AG09309 (cell line): ENCODE data around the gene METTL1.

Experiments used
- DNase-seq: peaks from one replicate; pipeline ENCODE4 v3.0.0-alpha.2; 2010; ENCODE audit warnings: low read depth
- H3K4me3 ChIP-seq: 2 replicates; pipeline ENCODE4 v1.5.1; 2011; ENCODE audit warnings: mild to moderate bottlenecking, low read depth, low read length, moderate library complexity; ENCODE audit not compliant: control insufficient read depth
- TF ChIP-seq, protein P1 (sequence below): IDR thresholded peaks from 2 replicates; pipeline ENCODE4 v1.5.1; 2011; ENCODE audit warnings: mild to moderate bottlenecking, low read depth, low read length, inconsistent platforms; ENCODE audit not compliant: insufficient read depth, control insufficient read depth; ENCODE audit errors: missing control alignments

The METTL1 gene

DNA sequence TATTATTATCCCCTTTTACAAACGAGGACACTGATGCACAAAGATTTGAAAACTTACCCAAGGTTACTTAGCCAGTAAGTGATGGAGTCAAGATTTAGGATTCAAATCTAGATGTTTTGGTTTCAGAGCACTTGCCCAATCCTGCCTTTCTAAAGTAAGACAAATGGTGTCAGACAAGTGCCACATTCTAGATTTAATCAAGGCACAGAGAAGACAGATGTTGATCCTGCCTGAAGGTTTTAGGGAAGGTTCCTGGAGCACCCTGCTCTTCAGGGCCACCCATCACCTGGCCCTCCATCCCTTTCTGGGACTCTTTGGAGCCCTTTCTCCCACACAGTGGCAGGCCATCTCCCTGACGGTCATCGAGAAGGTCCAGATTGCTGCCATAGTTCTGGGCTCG, 14.1 kb downstream of the METTL1 start:
- TF ChIP-seq, protein P1, sequence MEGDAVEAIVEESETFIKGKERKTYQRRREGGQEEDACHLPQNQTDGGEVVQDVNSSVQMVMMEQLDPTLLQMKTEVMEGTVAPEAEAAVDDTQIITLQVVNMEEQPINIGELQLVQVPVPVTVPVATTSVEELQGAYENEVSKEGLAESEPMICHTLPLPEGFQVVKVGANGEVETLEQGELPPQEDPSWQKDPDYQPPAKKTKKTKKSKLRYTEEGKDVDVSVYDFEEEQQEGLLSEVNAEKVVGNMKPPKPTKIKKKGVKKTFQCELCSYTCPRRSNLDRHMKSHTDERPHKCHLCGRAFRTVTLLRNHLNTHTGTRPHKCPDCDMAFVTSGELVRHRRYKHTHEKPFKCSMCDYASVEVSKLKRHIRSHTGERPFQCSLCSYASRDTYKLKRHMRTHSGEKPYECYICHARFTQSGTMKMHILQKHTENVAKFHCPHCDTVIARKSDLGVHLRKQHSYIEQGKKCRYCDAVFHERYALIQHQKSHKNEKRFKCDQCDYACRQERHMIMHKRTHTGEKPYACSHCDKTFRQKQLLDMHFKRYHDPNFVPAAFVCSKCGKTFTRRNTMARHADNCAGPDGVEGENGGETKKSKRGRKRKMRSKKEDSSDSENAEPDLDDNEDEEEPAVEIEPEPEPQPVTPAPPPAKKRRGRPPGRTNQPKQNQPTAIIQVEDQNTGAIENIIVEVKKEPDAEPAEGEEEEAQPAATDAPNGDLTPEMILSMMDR: no peak
- no peak for DNase-seq
- H3K4me3 ChIP-seq: no peak overlapping the region

DNA sequence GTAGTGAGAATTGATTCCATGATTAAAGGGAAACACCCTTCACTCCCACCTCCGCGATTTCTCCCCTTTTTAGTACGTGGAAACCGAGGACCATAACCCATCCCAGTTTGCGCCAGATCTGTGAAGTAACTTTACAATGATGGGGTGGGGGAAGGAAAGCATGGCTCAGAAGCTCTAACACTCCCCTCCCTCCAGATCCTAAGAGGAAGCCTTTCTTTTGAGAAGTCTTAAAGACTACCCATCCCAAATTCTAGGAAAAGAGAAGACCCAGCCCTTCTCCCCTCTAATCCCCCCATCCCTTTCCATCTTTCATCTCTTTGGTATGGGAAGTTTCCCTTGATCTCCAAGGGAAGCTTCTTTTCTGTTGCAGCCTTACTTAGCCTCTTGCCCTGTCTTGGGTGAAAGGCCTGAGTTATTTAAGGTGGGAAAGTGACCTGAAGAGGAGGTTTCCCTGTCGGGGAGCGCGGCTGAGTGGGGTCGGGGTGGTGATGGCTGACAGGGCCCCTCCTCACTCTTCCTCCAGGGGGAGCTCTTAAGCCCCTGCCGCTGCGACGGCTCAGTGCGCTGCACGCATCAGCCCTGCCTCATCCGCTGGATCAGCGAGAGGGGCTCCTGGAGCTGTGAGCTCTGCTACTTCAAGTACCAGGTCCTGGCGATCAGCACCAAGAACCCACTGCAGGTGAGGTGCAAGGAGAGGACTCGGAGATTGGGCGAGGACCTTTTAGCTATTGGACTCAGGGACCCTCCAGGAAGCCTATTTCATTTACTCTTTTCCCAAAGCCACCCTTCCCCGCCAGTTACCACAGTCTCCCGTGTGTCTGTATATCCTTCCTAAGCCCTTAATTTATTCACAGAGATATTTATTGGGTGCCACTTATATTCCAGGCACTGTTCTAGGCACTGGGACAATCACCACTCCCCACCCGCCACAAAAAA, 15.2 kb downstream of the METTL1 start:
- no peak overlapping the region for H3K4me3 ChIP-seq
- TF ChIP-seq, protein P1: peak; percentile 36
- DNase-seq: no peak

DNA sequence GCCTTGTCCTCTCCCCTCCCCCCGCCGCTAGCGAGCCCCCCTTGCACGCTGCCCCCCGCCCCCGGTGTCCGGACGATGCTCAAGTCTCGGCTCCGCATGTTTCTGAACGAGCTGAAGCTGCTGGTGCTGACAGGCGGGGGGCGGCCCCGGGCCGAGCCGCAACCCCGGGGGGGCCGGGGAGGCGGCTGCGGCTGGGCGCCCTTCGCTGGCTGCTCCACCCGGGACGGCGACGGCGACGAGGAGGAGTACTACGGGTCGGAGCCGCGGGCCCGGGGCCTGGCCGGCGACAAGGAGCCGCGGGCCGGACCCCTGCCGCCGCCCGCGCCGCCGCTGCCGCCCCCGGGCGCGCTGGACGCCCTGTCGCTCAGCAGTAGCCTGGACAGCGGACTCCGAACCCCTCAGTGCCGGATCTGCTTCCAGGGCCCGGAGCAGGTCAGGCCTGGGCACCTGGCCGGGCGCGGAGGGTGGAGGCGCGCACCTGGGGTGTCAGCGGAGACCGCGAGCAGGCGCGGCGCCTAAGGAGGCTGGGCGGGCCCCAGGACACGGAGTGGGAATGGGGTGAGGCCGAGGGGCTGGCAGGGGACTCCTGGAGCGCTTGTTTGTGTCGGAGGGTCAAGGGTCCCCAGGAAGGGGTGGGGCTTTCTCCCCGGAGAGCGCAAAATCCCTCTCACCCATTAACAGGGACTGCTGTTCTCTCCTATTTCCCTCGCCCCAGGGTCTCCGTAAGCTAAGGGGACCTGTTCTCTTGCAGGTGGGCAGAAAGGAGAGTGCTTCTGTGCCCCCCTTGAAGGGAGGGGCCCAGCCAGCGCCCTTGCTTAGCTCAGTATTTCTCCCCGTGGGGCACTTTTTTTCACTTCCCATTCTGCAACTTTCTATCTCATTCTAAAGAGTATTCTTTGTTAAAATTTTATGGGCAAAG, 16.2 kb downstream of the METTL1 start:
- no peak for DNase-seq
- TF ChIP-seq, protein P1: no peak
- peak overlapping the region; percentile 47 for H3K4me3 ChIP-seq

- peak overlapping the region; percentile 47 for H3K4me3 ChIP-seq
- TF ChIP-seq, protein P1: no peak
- no peak for DNase-seq
These were observed 16.8 kb downstream of the METTL1 start for GRCh38 chr12:57755194-57755453.

DNA sequence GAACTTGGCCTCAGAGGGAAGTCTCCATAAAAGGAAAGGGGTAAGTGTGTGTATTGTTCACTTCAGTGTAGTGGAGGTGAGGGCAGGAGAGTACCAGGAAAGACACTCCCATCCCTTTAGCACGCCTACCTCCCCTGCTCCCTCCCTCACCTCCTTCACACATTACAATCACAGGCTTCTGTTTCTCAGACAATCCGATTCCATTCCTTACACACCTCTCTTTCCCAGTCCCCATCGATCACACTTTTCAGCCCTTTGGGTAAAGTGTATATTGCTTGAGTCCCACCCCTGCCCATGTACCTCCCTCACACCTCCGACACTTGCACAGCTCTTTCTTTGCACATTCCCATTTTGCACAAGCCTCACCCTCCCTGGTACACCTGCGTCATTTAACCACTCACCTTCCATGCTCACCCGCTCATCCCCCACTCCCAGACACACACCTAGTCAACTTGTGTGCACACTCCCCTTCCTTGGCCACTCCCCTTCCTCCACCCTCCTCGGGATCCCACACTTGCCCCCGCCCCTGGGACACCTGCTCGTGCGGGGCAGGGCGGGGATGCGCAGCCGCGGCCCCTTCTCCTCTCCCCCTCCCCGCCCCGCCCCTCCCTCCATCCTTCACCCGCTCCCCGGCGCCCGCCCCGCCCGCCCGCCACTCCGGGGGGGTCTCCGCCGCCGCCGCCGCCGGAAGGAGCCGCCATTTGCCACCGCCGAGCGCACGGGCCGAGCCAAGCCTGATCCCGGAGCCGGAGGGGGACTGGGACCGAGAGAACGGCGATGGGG, 17.3 kb downstream of the METTL1 start, which contains the start of gene MARCHF9:
Gene MARCHF9 (plus strand): TSS at position 693 of the 783 bp plus-strand sequence. CDS start 426 bp downstream, outside the sequence.
- no peak for DNase-seq

More for the DNA sequence above, 17.3 kb downstream of the METTL1 start, which contains the start of gene MARCHF9:
- TF ChIP-seq, protein P1: no peak
- peak within 1 kb of the TSS; percentile 47 for H3K4me3 ChIP-seq
